Neural progenitor cell (in vitro differentiated cells): ENCODE data around the gene RBP4.

Experiments used
- CTCF ChIP-seq: fragments of 200-600 bp; sonication (generic); IDR thresholded peaks from 2 replicates; pipeline ENCODE4 v1.5.1; 2017; ENCODE audit warnings: antibody characterized with exemption, mild to moderate bottlenecking
- EZH2 ChIP-seq: fragments of 200-600 bp; sonication (generic); IDR thresholded peaks from 2 replicates; pipeline ENCODE4 v1.6.1; 2017; ENCODE audit warnings: antibody characterized with exemption, mild to moderate bottlenecking, moderate library complexity

- TF ChIP-seq CTCF = no peak
- TF ChIP-seq EZH2 = no peak
Observed at GRCh38 chr10:93608421-93608820, 7.4 kb upstream of the RBP4 start.
